ENCODE results near the gene TECPR2. TPM values are rescaled to one million over a fixed set of nuclear protein-coding genes. Genes with fewer than 3 reads are reported as not detected.

The TECPR2 gene
- total RNA-seq, 2 donors from 2014 or later = 17.1 to 20.5 TPM

DNA sequence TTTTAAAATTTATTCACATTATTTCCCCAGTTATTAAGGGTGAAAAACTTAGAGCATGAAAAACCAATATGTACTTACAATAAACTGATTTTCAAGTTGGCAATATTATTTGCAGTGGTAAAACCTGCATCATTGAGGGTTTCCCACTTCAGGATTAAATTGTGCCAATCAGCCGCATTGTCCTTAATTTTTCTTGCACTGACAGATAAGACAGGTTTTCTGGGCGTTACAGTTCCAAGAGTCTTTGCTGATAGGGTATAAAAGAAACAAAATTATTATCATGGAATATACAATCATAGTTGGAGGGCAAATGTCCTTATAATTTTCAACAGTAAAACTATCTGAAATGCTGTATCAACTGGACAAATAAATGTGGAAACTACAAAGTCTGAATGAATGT lies 3.4 kb upstream of the TECPR2 start:
- DNase-seq (no peak), ATAC-seq (no peak)
- intact Hi-C loops (cut with DNase I, micrococcal nuclease) = no loop called here

DNA sequence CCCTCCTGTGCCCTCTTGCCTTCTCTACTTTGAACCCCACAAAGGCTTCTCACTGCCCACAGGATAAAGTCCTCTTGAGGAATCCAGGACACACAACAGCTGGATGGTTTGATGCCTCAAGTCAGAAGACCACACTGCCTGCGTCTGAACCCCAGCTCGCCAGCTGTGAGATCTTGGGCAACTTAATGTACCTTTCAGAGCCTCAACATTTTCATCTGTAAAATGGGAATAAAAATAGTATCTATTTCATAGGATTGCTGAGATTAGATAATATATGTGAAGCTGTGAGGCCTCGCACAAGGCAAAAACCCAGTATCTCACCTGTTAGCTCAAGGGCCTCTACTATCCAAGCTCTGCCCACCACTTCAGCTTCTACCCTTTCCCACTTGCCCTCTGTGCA lies 2.4 kb upstream of the TECPR2 start:
- DNase-seq = no peak
- ATAC-seq = no peak
- intact Hi-C loops (cut with DNase I, micrococcal nuclease) = no loop called here

DNA sequence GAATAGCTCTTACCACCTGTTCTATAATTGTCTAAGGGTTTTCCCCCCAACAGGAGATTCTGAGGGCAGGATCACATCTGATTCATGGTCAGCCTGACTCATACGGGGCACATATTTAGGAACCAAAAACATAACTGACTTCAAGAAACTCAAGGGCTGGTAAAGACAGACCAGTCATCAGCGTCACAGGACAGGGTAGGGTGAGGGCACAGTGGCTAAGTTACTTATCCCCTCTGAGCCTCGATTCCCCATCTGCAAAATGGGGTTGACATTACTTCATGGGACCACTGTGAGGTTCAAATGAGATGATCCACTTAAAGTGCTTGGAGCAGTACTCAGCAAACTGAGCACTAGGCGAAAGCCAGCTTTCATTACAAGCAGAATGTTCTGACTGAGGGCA lies 657 bp upstream of the TECPR2 start:
- peak in 1 of 2 donors; percentile 7 for DNase-seq
- ATAC-seq = peak; percentile 16
- intact Hi-C loops (cut with DNase I, micrococcal nuclease) = no loop called here

DNA sequence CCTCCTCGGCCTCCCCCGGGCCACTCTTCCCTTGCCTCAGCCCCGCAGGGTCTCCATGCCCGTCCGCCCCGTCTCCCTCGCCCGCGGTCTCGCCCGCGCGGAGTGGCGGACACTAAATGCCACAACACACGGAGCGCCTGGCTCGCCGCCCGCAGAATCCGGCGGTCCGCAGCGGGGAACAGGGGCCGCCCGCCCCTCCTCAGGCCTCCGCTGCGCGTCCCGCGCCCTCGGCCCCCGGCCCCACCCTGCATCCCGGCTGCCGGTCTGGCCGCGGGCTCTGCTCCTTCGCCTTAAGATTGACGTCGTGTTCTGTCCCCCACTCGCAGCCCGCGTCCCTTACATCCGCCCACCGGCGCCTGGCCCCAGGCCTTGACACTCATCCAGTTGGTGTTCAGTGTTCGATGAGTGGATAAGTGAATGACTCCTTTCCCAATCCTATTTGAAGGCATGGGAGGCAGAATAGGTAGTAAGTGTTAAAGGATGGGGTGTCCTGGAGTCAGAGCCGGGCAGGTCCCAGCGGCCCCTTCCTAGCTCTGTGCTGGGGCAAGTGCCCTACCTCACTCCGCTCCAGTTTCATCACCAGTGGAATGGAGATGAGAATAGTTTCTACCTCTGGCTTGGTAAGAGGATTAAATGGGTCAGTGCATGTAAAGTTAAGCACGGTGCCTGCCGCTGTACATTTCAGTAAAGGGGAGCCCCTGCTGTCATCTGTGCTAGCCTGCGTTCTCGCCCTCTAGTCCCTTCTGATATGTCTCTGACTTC lies 622 bp downstream of the TECPR2 start:
- DNase-seq (peak; percentile 30 to 58), ATAC-seq (peak; percentile 47)
- intact Hi-C loops (cut with DNase I, micrococcal nuclease) = no loop called here

DNA sequence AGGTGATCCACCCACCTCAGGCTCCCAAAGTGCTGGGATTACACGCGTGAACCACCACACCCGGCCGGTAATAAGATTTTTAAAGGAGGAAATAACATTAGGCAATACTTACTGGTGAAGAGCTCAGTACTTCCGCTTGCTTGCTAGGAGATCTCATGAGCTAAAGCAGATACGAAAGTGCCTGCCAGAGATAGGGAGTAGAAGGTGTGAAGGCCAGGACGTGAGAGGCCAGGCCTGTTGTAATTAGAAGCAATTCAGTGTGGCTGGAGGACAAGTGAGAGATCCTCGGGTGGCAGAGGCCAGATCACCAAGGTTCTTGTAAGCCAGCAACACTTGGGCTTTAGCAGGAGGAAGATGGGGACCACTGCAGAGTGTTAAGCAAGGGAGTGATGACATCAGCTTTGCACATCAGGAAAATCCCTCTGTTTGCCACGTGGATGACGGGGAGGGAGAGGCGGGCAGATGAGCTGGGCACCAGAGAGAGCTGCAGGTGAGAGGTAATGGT lies 7.6 kb downstream of the TECPR2 start:
- DNase-seq (no peak), ATAC-seq (no peak)
- intact Hi-C loops (cut with DNase I, micrococcal nuclease) = no loop called here

DNA sequence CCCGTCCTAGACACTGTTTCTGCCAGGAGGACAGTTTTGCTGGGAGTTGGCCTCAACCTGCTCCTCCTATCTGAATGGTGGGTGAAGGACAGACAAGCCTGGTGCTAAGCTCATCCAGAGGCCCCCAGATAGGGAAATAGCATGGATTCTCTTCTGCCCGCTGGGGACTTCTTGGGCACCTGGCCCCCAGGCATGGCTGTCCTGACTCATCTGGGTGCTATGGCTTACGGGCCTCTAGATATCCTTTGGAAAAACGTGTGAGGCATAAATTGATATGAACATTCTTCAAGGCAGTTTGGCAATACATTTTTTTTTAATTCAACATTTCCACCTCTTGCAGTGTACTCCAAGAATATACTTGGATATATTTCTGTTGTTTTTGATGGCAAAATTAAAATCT lies 8.6 kb downstream of the TECPR2 start:
- ATAC-seq (no peak), DNase-seq (no peak)
- intact Hi-C loops (cut with DNase I, micrococcal nuclease) = no loop called here

DNA sequence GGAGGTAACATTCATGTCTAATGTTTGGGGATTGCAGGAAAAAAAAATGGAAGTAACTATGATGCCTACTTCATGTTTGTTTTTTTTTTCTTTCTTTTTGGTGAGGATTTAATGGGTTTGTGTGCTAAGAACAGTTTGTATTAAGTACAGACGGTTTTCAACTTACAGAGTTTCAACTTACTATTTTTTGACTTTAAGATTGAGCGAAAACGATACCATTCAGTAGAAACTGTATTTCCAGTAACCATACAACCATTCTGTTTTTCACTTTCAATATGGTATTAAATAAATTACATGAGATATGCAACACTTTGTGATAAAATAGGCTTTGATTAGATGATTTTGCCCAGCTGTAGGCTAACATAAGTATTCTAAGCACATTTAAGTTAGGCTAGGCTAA lies 10.4 kb downstream of the TECPR2 start:
- ATAC-seq (no peak), DNase-seq (no peak)
- intact Hi-C loops (cut with DNase I, micrococcal nuclease) = no loop called here

DNA sequence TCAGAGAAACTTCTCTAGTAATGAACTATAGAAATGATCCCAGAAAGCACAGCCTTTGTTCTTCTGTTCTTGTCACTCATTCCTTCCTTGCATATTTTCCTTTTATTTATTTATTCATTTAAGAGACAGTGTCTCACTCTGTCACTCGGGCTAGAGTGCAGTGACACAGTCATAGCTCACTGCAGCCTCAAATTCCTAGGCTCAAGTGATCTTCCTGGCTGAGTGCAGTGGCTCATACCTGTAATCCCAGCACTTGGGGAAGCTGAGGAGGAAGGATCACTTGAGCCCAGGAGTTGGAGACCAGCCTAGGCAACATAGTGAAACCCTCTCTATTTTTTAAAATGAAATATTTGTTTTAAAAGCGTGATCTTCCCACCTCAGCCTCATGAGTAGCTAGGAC lies 11.5 kb downstream of the TECPR2 start:
- intact Hi-C loops (cut with DNase I, micrococcal nuclease) = no loop called here
- ATAC-seq (no peak), DNase-seq (no peak)

DNA sequence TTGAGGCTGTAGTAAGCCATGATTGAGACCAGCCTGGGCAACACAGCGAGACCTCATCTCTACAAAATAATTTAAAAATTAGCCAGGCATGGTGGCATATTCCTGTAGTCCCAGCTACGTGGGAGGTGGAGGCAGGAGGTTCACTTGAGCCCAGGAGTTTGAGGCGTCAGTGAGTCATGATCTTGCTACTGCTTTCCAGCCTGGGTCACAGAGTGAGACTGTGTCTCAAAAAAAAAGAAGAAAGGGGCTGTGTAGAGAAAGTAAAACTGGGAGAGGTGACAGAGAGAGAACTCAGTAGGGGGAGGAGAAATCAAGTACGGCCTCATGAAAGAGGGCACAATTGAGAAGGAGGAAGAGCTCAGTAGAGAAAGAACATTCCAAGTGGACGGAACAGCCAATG lies 12.4 kb downstream of the TECPR2 start:
- no peak for ATAC-seq
- intact Hi-C loops (cut with DNase I, micrococcal nuclease) = no loop called here
- no peak for DNase-seq

DNA sequence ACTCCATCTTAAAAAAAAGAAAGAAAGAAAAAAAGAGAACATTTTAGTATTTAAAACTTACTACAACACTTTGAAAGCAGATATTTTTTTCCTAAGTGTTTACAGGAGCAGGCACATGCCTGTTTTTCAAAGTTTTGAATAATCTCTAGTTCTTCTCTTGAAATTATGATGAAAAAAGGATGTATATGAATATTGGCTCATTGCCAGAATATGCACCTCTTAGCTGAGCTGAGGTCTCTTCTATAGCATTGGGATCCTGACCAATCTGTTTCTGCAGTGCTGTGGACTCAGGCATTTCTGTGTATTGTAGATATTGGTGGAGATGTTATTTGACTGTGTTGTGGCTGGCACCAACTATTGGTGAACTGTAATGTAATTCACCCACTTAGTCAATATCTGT lies 15.0 kb downstream of the TECPR2 start:
- ATAC-seq (no peak), DNase-seq (no peak)
- intact Hi-C loops (cut with DNase I, micrococcal nuclease) = no loop called here

DNA sequence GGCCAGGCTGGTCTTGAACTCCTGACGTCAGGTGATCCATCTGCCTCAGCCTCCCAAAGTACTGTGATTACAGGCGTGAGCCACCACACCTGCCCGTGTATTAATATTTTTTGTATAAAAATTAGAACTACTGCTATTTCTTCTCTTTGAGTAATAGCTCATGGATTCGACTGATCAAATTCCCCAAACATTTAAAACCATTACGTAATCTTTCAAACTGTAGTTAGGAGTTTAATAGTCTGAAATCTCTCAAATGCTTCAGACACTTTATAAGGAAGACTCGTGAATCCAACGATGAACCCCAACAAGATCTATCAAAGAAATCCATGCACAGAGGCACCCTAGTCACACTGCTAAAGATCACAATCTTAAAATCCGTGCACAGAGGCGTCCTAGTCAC lies 16.1 kb downstream of the TECPR2 start:
- intact Hi-C loops (cut with DNase I, micrococcal nuclease) = no loop called here
- DNase-seq = no peak
- ATAC-seq = no peak

DNA sequence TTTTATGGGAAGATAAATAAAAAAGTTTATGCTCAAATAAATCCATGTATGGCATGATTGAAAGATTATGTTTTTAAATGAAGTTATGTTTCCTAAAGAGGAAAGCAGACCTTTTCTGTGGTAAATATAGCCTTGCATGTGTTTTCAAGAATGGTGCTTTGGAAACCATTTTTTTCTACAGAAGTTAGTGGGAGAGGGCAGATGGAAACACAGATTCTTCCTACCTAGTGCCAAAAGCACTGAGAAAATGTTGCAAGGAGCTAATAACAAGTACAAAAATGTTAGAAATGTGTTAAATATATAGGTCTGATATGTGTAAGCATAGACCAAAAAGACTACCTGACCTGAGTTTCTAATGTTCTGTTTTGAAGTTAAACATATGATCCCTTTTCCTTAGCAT lies 24.3 kb downstream of the TECPR2 start:
- ATAC-seq = no peak
- intact Hi-C loops (cut with DNase I, micrococcal nuclease) = no loop called here
- DNase-seq = no peak

DNA sequence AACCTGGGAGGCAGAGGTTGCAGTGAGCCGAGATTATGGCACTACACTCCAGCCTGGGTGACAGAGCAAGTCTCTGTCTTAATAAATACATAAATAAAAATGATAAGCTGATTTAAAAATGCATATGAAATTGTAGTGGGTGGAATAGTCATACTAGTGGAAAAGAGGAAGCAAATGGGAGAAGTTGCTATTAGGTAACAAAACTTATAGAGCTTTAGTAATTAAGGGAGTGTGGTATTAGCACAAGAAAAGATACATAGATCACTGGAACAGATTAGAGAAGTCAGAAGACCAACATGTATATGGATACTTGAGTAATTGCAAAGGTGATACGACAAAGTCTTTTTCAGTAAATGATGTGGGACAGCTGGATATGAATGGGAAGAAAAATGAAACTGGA lies 26.5 kb downstream of the TECPR2 start:
- no peak for DNase-seq
- intact Hi-C loops (cut with DNase I, micrococcal nuclease) = no loop called here
- ATAC-seq = peak; percentile 22

DNA sequence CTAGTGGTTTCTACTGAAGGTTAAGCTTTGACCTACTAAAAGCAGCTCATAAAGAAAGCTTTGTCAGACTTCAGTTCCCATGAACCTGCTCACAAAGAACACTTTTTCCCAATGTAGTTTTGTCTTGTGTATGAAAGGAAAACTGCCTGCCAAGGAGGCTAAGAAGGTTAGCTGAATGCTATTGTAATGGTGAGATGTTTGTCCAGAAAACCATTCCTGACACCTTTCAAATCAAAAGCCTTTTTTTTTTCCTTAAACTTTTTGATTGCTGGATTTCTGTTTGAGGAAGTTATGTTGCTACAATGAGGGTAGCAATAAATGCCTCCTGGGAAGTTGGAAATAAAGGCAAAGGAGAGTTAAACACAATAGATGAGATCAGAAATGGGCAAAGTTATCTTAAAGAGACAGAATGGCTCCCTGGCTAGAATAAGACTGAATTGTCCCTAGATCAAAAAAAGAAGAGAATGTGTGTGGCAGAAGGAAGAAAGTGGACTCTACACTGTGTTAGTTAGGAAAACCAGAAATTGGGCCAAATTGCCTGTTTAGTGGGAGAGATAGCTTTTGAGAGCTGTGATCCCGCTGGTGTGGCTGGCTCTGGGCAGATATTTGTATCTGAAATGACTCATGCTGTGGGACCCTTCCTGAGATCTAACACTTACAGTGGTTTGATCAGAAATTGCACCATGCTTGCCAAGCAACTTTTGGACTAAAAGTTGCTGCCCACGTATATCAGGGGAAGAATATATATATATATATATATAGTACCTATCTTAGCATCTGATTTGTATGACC lies 27.5 kb downstream of the TECPR2 start:
- intact Hi-C loops (cut with DNase I, micrococcal nuclease) = no loop called here
- ATAC-seq (peak; percentile 86), DNase-seq (no peak)

DNA sequence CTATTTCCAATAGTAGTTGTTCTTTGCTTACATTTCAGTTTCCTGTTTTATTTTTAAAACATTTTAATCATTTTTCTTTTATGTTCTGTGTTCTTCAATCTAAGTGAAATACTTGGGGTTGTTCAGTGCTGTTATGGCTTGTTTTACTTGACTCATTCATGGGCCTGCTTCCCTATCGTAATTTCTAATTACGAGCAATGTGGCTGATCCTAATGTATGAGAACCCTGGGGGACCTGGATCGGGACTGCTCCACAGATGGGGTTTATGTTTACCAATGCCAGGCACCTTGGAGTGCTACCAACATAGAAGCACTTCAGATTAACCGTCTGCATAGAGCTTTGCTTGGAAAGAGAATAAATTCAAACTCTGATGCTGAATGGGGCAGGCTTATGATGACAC lies 29.8 kb downstream of the TECPR2 start:
- DNase-seq = no peak
- ATAC-seq = no peak
- intact Hi-C loops (cut with DNase I, micrococcal nuclease) = no loop called here

DNA sequence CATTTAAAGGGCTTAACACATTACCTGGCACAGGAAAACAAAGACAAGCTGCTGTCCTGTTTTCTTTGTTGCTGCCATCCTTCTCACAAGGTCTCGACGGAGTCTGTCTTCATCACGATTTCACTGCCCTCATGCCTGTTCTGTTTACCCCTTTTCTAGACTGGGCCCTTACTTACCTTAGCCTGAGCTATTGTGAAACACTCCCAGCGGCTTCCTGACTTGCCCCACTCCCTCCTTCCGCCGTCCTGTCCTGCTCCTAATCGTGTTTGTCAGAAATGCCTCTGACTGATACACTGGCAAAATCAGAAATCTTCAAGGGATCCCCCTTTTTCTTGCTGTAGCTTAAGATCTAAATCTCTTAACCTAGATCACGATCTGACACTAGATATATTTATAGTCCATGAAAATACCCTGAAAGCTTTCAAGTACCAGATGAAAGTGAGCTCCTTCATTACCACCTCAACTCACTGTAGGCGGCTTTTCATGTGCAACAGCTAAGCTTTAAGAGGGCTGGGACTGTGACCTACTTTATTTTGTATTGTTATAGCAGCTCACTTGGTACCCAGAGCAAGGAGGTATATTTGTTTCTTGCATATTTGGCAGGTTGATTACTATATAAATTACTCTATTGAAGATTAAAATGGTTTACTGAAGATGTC lies 32.1 kb downstream of the TECPR2 start:
- intact Hi-C loops (cut with DNase I, micrococcal nuclease) = no loop called here
- DNase-seq = no peak
- ATAC-seq = no peak

DNA sequence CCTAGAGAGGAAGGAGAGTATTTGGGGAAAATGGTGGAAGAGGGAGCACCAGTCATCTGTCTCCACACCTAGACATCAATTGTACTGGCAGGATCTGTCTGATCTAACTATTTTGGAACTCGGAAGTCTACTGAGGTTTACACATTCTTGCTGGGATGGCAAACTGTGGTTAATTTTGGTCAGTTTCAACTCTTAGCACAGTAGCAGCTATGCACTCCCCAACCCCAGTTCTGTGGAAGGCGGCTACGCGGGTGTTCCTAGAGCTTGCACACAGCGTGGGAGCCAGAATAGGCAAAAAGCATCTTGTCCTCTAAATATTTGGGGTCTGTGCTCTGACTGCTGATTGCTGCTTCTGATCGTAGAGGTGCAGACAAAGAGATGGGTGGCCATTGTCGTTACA lies 33.8 kb downstream of the TECPR2 start:
- ATAC-seq = no peak
- intact Hi-C loops (cut with DNase I, micrococcal nuclease) = no loop called here

DNA sequence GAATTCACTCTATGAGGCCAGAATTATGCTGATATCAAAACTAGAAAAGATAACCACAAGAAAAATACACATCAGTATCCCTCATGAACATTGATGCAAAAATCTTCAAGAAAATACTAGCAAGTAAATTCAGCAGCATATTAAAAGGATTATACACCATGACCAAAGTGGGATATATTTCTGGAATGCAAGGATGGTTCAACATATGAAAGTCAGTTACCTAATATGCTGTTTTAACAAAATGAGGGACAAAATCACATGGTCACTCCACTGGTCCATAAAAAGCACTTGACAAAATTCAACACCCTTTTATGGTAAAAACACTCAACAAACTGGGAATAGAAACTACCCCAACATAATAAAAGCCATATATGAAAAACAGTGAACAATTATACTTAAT lies 40.3 kb downstream of the TECPR2 start:
- ATAC-seq (no peak), DNase-seq (no peak)
- intact Hi-C loops (cut with DNase I, micrococcal nuclease) = no loop called here

More for the DNA sequence above, 33.8 kb downstream of the TECPR2 start:
- no peak for DNase-seq

DNA sequence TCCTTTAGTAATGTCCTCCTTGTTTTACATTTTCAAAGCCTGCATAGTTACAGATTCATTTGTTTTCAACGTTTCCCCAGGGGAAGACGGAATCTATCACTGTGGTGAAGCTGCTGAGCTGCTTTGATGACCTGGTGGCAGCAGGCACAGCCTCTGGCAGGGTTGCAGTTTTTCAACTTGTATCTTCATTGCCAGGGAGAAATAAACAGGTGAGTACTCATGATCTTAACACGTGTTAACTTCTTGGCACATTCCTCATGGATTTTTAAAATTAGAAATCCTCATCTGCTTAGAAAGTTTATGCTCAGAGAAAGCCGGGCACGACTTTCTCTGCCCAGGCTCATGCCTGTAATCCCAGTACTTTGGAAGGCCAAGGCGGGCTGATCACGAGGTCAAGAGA lies 44.5 kb downstream of the TECPR2 start:
- no peak for DNase-seq
- intact Hi-C loops (cut with DNase I, micrococcal nuclease) = no loop called here
- ATAC-seq = no peak

DNA sequence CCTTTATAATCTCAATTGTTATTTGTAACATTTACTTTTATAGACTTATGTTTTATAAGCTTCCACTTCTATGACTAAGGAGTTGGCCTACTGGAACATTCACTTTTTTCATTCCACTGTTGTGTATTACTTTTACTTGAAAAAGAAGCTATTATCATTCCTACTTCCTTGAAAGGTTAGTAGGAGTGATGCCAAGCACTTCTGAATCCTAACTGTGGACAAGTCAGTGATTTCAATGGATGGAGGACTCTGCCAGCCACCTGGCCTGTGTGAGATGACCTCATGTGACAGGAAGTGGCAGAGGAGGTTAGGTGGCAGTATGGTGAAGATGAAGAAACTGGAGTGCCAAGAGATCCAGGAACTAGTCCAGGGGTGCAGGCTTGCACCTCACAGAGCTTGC lies 46.0 kb downstream of the TECPR2 start:
- ATAC-seq (no peak), DNase-seq (no peak)
- intact Hi-C loops (cut with DNase I, micrococcal nuclease) = no loop called here

Measured in left colon (tissue), 2 donors.